Choroid plexus epithelial cell (primary cell): ENCODE measurements around the gene SLX9.

Source experiments
- DNase-seq: peaks from one replicate; pipeline ENCODE4 v3.0.0-alpha.2; 2010; ENCODE audit warnings: low read depth
- H3K4me3 ChIP-seq: 2 replicates; pipeline ENCODE4 v1.5.1; 2011; ENCODE audit warnings: low read depth, mild to moderate bottlenecking, control low read depth, low read length, moderate library complexity
- TF ChIP-seq, protein P1 (sequence below): conservative IDR thresholded peaks from 2 replicates; pipeline ENCODE4 v1.5.1; 2011; ENCODE audit warnings: low read depth, mild to moderate bottlenecking, control low read depth, inconsistent platforms, low read length, moderate library complexity

Gene SLX9

DNA sequence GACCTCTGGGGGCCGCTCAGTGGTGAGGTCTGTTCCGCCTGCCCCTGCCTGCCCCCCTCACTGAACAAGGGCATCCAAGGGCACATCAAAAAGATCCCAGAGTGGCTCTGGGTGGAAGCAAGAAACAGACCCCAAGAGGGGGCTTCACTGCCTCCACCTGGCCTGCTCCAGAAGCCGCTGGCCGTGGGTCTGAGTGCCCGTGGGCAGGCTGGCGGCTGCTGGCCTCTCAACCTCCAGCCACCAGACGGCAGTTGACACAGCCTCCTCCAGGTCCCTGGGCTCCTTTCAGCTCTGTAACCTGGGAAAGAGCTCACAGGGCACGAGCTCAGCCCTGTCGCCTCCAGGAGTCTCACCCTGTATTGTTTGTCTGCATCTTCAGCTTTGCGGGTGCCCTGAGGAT is 56.3 kb downstream of the SLX9 start:
- H3K4me3 ChIP-seq = no peak overlapping the region
- TF ChIP-seq, protein P1, sequence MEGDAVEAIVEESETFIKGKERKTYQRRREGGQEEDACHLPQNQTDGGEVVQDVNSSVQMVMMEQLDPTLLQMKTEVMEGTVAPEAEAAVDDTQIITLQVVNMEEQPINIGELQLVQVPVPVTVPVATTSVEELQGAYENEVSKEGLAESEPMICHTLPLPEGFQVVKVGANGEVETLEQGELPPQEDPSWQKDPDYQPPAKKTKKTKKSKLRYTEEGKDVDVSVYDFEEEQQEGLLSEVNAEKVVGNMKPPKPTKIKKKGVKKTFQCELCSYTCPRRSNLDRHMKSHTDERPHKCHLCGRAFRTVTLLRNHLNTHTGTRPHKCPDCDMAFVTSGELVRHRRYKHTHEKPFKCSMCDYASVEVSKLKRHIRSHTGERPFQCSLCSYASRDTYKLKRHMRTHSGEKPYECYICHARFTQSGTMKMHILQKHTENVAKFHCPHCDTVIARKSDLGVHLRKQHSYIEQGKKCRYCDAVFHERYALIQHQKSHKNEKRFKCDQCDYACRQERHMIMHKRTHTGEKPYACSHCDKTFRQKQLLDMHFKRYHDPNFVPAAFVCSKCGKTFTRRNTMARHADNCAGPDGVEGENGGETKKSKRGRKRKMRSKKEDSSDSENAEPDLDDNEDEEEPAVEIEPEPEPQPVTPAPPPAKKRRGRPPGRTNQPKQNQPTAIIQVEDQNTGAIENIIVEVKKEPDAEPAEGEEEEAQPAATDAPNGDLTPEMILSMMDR = no peak
- DNase-seq = no peak

DNA sequence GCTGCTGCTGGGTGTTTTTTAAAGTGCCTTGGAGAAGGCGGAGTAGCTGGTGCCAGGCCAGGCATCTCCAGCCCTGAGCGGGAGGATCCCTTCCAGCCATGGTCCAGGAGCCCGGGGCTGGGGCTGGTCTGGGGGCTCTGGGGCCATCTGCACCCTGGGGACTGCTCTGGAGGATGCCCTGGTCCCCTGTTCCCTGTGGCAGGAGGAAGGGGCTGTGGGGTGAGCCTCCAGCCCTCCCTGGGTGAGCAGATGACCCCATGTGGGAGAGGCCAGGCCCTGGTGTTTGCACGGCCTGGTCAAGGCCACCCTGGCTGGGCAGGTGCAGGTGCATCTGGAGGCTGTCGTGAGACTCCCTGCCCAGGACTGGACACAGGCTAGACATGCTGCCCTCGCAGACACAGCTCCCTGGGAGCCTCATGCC is 56.7 kb downstream of the SLX9 start:
- H3K4me3 ChIP-seq = no peak overlapping the region
- no peak for DNase-seq
- TF ChIP-seq, protein P1 = no peak

DNA sequence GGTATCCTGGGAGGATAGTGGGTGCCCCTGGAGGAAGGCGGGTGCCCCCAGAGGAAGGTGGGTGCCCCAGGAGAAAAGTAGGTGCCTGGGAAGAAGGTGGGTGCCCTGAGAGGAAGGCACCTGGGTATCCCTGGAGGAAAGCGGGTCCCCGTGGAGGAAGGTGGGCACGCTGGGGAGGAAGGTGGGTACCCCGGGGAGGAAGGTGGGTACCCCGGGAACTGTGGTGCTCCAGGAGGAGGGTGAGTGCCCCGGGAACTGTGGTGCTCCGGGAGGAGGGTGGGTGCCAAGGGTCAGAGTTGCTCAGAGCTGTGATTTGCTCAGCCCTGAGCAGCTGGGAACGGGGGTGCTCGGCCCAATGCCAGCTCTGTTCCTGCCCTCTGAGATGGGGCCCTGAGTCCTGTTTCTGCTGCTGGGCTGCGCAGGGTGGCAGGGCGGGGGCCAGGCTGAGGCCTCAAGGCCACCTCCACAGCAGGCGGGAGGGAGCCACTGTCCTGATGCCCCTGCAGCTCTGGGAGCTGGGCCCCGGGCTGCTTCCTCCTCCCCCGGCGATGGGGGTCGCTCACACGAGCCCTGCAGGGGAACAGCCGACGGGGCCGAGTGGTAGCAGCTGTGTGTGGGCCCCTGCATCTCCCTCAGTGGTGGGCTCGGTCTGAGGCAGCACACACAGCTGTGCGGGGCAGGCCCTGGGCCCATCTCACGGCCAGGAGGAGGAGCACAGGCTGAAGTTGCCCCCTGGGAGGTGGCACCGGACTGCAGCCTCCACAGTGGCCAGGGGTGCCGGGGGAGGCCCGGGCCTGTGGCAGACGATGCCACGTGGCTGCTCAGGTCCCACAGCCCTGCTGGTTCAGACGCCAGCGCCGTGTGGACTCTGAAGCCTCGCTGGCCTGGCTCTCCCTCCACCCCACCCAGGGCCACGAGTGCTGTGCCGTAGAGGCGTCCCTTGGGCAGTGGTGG is 57.4 kb downstream of the SLX9 start:
- DNase-seq = no peak
- TF ChIP-seq, protein P1 = no peak
- H3K4me3 ChIP-seq = no peak overlapping the region

DNA sequence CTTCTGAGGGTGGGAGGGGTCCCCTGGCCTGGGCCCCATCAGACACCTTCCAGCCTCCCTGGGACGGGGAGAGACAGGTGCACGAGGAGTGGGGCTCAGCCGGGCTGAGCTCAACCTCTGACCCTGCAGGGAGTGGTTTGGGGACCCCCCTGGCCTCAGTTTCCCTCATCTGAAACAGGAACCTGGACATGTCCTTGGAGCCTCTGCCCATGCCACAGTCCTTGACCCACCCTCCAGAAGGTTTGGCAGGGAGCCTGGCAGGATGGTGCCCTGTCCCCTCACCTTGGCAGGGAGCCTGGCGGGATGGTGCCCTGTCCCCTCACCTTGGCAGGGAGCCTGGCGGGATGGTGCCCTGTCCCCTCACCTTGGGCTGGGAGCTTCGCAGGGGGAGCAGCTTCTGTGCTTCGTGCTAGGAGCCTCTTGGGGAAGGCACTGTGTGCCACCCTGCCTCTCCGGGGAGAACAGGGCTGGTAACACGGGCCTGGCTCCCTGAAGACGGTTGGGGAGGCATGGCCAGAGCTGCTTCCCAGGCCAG is 58.3 kb downstream of the SLX9 start:
- no peak for DNase-seq
- H3K4me3 ChIP-seq = no peak overlapping the region
- TF ChIP-seq, protein P1 = no peak

DNA sequence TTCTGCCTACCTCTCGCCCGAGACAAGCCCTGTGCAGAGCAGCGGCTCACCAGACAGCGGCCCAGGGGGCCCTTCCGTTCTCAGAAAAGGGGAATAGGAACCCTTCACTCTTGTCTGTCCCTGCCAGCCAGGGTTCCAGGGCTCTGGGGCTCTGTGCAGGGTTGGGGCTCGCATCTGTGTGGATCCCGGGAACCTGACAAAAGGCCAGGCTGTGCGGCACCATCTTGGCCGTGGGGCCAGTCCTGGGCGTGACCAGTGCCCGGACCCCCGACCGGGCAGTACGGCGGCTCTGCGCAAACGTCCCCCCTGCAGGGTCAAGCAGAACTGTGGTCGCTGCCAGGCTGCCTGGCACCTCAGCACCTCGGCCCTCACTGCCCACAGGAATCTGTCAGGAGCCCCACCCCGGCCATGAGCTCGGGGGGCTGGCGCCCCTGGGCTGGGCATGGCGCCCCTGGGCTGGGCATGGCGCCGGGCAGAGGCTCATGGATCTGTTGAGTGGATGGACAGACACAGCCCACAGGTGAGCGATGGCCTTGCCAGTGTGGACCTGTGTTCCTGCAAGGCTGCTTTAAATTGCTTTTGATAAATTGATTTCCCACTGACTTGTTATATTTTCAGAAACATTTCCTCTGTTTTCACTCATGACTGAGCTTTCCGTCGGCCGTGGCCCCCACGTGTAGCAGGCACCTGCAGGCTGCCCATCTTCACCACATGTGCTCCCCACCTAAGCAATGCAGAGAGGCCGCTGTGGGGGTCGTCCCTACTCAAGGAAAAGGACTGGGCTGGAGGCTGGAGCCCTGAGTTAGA is 59.0 kb downstream of the SLX9 start:
- H3K4me3 ChIP-seq = no peak overlapping the region
- DNase-seq = no peak
- TF ChIP-seq, protein P1 = no peak

DNA sequence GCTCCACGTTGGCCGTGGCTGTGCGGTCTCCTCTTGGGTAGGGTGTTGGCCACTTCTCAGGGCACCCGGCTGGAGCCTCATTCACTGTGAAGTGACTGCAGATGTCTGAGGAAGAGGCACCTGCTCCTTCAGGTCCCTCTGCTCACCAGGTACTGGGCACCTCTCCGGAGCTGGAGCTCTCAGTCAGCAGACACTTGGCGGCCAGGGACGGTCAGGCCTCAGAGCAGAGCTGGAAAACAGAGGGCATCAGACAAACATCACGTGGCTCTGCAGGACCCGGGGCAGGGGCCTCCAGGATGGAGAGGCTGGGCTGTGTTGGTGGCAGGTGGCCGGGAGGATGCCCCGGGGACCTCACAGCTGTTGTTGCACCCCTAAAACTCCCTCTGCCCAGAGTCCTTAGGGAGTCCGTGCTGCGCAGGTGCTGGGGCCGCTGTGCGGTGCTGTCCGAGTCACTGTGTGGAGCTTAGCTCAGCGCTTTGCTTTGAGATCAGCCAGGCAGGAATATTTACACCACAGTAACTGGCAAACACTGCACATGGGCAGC is 59.7 kb downstream of the SLX9 start:
- DNase-seq = no peak
- TF ChIP-seq, protein P1 = no peak
- H3K4me3 ChIP-seq = no peak overlapping the region
